ENCODE measurements around the gene ARHGAP8. TPM values are rescaled to one million over a fixed set of nuclear protein-coding genes. Genes with fewer than 3 reads are reported as not detected.

ARHGAP8 gene
- polyA plus RNA-seq, 3 donors: 0.03 TPM; not detected in 2

- H3K27ac ChIP-seq (ENCODE audit: low read depth in 1 of 2, low read length in 2 of 2): no peak overlapping the region
- H4K20me1 ChIP-seq (ENCODE audit: insufficient read depth, low read length): no peaks in the 10 kb centered on the region
- Mint-ChIP-seq H3K4me1 (no peaks in the 10 kb centered on the region), H3K9me3 (peaks cover 6 to 29% (median 12%) of the 10 kb centered on the region in 7 donors), H3K36me3 (no peaks in the 10 kb centered on the region), H3K4me3 (no peak overlapping the region), H3K27me3 (ENCODE audit: low read depth in 3 of 3) (peaks cover 1 to 9% (median 9%) of the 10 kb centered on the region in 3 donors), H3K27ac (no peak overlapping the region)
- DNase-seq: no peak
- intact Hi-C loops (cut with micrococcal nuclease): no loop called here
- TF ChIP-seq, protein P1, sequence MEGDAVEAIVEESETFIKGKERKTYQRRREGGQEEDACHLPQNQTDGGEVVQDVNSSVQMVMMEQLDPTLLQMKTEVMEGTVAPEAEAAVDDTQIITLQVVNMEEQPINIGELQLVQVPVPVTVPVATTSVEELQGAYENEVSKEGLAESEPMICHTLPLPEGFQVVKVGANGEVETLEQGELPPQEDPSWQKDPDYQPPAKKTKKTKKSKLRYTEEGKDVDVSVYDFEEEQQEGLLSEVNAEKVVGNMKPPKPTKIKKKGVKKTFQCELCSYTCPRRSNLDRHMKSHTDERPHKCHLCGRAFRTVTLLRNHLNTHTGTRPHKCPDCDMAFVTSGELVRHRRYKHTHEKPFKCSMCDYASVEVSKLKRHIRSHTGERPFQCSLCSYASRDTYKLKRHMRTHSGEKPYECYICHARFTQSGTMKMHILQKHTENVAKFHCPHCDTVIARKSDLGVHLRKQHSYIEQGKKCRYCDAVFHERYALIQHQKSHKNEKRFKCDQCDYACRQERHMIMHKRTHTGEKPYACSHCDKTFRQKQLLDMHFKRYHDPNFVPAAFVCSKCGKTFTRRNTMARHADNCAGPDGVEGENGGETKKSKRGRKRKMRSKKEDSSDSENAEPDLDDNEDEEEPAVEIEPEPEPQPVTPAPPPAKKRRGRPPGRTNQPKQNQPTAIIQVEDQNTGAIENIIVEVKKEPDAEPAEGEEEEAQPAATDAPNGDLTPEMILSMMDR (IDR thresholded peaks at IDR 0.05): no peak
- no peak overlapping the region for H3K4me2 ChIP-seq (replicated peaks; ENCODE audit: extremely low read depth, low read length, poor library complexity, severe bottlenecking)
- no peaks in the 10 kb centered on the region for H3K27me3 ChIP-seq (ENCODE audit: control insufficient read depth in 2 of 2, insufficient read depth in 2 of 2, low read length in 2 of 2)
- no CpG with 5 or more reads among the region's 1 CpG for WGBS (ENCODE audit: insufficient coverage)
- no peak overlapping the region for H3K9ac ChIP-seq (ENCODE audit: insufficient read depth, low read length, poor library complexity, severe bottlenecking)
- no peaks in the 10 kb centered on the region for H3K79me2 ChIP-seq (ENCODE audit: insufficient read depth, low read length)
- H3K4me1 ChIP-seq (ENCODE audit: control insufficient read depth in 1 of 2, insufficient read depth in 2 of 2, low read length in 2 of 2): no peaks in the 10 kb centered on the region
- H3K36me3 ChIP-seq (replicated peaks in 1 of 2; ENCODE audit: control insufficient read depth in 1 of 2, insufficient read depth in 2 of 2, low read length in 2 of 2): no peaks in the 10 kb centered on the region
- H3K4me3 ChIP-seq (replicated peaks in 1 of 3; ENCODE audit: low read depth in 2 of 3, low read length in 3 of 3): no peak overlapping the region
- peaks cover 9 to 13% of the 10 kb centered on the region in 2 donors for H3K9me3 ChIP-seq (replicated peaks in 1 of 2; ENCODE audit: control insufficient read depth in 1 of 2, insufficient read depth in 1 of 2, low read length in 2 of 2)
- H2AFZ ChIP-seq (ENCODE audit: insufficient read depth, low read depth, low read length, poor library complexity, severe bottlenecking): no peak overlapping the region
Measured at GRCh38 chr22:44773082-44773481, 20.7 kb downstream of the ARHGAP8 start.

DNA sequence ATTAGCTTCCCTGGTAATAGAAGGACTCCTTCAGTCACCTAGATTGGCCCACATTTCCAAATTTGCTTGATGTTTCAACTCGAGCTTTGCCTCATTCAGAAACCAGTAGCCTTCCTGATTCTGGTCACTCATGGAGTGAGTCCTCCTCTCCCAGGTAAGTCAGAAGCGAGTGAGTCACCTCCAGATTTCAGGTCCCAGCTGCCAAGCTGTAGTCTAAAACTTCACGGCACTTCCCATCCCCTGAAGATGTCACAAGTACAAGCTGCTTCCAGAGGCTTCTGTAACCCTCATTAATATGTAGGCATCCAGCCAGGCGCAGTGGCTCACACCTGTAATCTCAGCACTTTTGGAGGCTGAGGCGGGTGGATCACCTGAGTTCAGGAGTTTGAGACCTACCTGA lies 23.5 kb downstream of the ARHGAP8 start:
- no peaks in the 10 kb centered on the region for H4K20me1 ChIP-seq (ENCODE audit: insufficient read depth, low read length)
- Mint-ChIP-seq H3K4me3 (no peak overlapping the region), H3K4me1 (no peaks in the 10 kb centered on the region), H3K9me3 (peaks cover 3 to 21% (median 8%) of the 10 kb centered on the region in 7 donors), H3K27ac (no peak overlapping the region), H3K27me3 (ENCODE audit: low read depth in 3 of 3) (peaks cover 0 to 8% (median 6%) of the 10 kb centered on the region in 3 donors), H3K36me3 (no peaks in the 10 kb centered on the region)
- intact Hi-C loops (cut with micrococcal nuclease): no loop called here
- H3K4me1 ChIP-seq (ENCODE audit: control insufficient read depth in 1 of 2, insufficient read depth in 2 of 2, low read length in 2 of 2): no peaks in the 10 kb centered on the region
- WGBS (ENCODE audit: insufficient coverage): 90% methylated on average over 4 of the region's 5 CpGs
- H3K9ac ChIP-seq (ENCODE audit: insufficient read depth, low read length, poor library complexity, severe bottlenecking): no peak overlapping the region
- DNase-seq: no peak
- no peak overlapping the region for H3K27ac ChIP-seq (ENCODE audit: low read depth in 1 of 2, low read length in 2 of 2)
- no peak overlapping the region for H2AFZ ChIP-seq (ENCODE audit: insufficient read depth, low read depth, low read length, poor library complexity, severe bottlenecking)
- TF ChIP-seq, protein P1 (IDR thresholded peaks at IDR 0.05): no peak
- H3K4me2 ChIP-seq (replicated peaks; ENCODE audit: extremely low read depth, low read length, poor library complexity, severe bottlenecking): no peak overlapping the region
- H3K4me3 ChIP-seq (replicated peaks in 1 of 3; ENCODE audit: low read depth in 2 of 3, low read length in 3 of 3): no peak overlapping the region
- H3K36me3 ChIP-seq (replicated peaks in 1 of 2; ENCODE audit: control insufficient read depth in 1 of 2, insufficient read depth in 2 of 2, low read length in 2 of 2): no peaks in the 10 kb centered on the region
- no peaks in the 10 kb centered on the region for H3K79me2 ChIP-seq (ENCODE audit: insufficient read depth, low read length)
- H3K9me3 ChIP-seq (replicated peaks in 1 of 2; ENCODE audit: control insufficient read depth in 1 of 2, insufficient read depth in 1 of 2, low read length in 2 of 2): peaks cover 9 to 13% of the 10 kb centered on the region in 2 donors
- H3K27me3 ChIP-seq (ENCODE audit: control insufficient read depth in 2 of 2, insufficient read depth in 2 of 2, low read length in 2 of 2): no peaks in the 10 kb centered on the region

All from CD14-positive monocyte (primary cell).